HUDEP-2 (cell line): ENCODE measurements around the gene CCDC24.

Experiments
- DNase-seq, 76 experiments: peaks; one replicate each; lab custom pipeline; 2025; ENCODE audit not compliant: unreplicated experiment in 76 of 76; lab: John Stamatoyannopoulos, UW

CCDC24 gene

GRCh38 chr1:43991476-43992231 lies at the start of gene CCDC24:
TSS of gene CCDC24 (plus strand) at chr1:43991599. CDS start at chr1:43991879, 280 bp downstream.
- DNase-seq: peak in 69 of 76 experiments; percentile 21 to 93 (median 62)

GRCh38 chr1:43942411-43942810 lies 49.0 kb upstream of the CCDC24 start:
- DNase-seq: no peak

- no peak for DNase-seq
Observed at GRCh38 chr1:43944860-43945259, 46.5 kb upstream of the CCDC24 start.

GRCh38 chr1:43945674-43946235 lies 45.6 kb upstream of the CCDC24 start:
- peak in 5 of 76 experiments; percentile 7 to 41 (median 14) for DNase-seq

- peak in 75 of 76 experiments; percentile 40 to 98 (median 94) for DNase-seq
Observed at GRCh38 chr1:43946236-43947060, 45.0 kb upstream of the CCDC24 start, which contains the start of gene IPO13. TSS of gene IPO13 (plus strand) at chr1:43946950. CDS start at chr1:43947601, 651 bp downstream.

- DNase-seq: no peak
Observed at GRCh38 chr1:43947061-43947873, 44.1 kb upstream of the CCDC24 start.

- no peak for DNase-seq
Observed at GRCh38 chr1:43947874-43948437, 43.4 kb upstream of the CCDC24 start.

- DNase-seq: no peak
Observed at GRCh38 chr1:43949678-43950077, 41.7 kb upstream of the CCDC24 start.

GRCh38 chr1:43951021-43951985 lies 40.1 kb upstream of the CCDC24 start:
- no peak for DNase-seq

GRCh38 chr1:43952731-43953346 lies 38.6 kb upstream of the CCDC24 start:
- peak in 18 of 76 experiments; percentile 9 to 49 (median 24) for DNase-seq

- DNase-seq: no peak
Observed at GRCh38 chr1:43953361-43953760, 38.0 kb upstream of the CCDC24 start.

- no peak for DNase-seq
Observed at GRCh38 chr1:43954036-43954435, 37.4 kb upstream of the CCDC24 start.

GRCh38 chr1:43956234-43956633 lies 35.2 kb upstream of the CCDC24 start:
- no peak for DNase-seq

GRCh38 chr1:43957407-43958040 lies 33.9 kb upstream of the CCDC24 start:
- DNase-seq: no peak

GRCh38 chr1:43958351-43959255 lies 32.8 kb upstream of the CCDC24 start:
- DNase-seq: peak in 20 of 76 experiments; percentile 9 to 72 (median 24)

- no peak for DNase-seq
Observed at GRCh38 chr1:43960798-43961197, 30.6 kb upstream of the CCDC24 start.

- no peak for DNase-seq
Observed at GRCh38 chr1:43961692-43962091, 29.7 kb upstream of the CCDC24 start.
